Right atrium auricular region (tissue), 2 donors: ENCODE results near the gene PLAC8. TPM values are rescaled to one million over a fixed set of nuclear protein-coding genes. Genes with fewer than 3 reads are reported as not detected.
"Not testable (repeated sequence)": the region's sequence is repeated elsewhere in the genome, so short reads cannot be mapped to it uniquely, and the experiment has no call there.

Experiments
- DNase-seq: peaks from one replicate; pipeline ENCODE4 v3.0.0-alpha.2; 2019; ENCODE audit warnings: low spot score
- H3K27ac ChIP-seq, 2 donors: fragments of 200-600 bp; sonication (generic); 1 replicate in 1 of 2; 2 replicates in 1 of 2; pipeline ENCODE4 v1.5.1; 2016 to 2019
- H3K27me3 ChIP-seq, 2 donors: fragments of 200-600 bp; sonication (generic); one replicate each; pipeline versions ENCODE4 v1.5.1 to v1.6.0; 2017 to 2019
- H3K36me3 ChIP-seq: fragments of 200-600 bp; sonication (generic); one replicate; pipeline ENCODE4 v1.5.1; 2016
- H3K4me1 ChIP-seq, 2 donors: fragments of 200-600 bp; sonication (generic); one replicate each; pipeline versions ENCODE4 v1.5.1 to v1.6.0; 2017 to 2019
- H3K4me3 ChIP-seq, 2 donors: fragments of 200-600 bp; sonication (generic); 1 replicate in 1 of 2; 2 replicates in 1 of 2; pipeline ENCODE4 v1.5.1; 2017 to 2019; ENCODE audit warnings: mild to moderate bottlenecking in 1 of 2, moderate library complexity in 1 of 2
- H3K9me3 ChIP-seq, 2 donors: fragments of 200-600 bp; sonication (generic); one replicate each; pipeline ENCODE4 v1.5.1; 2019
- CTCF ChIP-seq, 2 donors: fragments of 200-600 bp; sonication (generic); IDR thresholded peaks; one replicate each; pipeline ENCODE4 v1.5.1; 2019; ENCODE audit warnings: antibody characterized with exemption in 2 of 2
- total RNA-seq, 2 donors: library from RNA; depleted of rRNA; stranded (reverse); fragments of >200 nt; gene quantifications; one replicate each; pipeline ENCODE4 v1.1.0, GENCODE V29; 2016

PLAC8 gene
- total RNA-seq, 2 donors from 2014 or later, result 0.48 to 2.1 TPM

DNA sequence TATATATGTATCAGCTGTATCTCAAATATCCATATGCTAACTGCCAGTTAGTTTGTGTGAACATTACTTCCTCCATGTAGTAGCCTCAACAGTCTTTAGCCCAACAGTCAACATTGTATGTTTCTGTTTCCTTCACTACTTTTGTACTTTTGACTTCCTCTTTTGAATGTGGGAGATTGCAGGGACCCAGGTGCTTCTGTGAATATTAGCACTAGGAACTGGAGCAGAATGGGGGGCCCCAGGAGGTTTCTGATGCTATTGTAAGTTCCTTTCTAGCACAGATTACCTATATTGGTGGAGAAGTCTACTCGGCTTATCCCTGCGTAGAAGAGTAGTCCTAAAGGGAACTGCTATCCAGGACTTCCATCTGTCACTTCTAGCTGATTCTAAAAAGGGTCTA is 2.3 kb downstream of the PLAC8 start:
- no peak for TF ChIP-seq CTCF (IDR thresholded peaks at IDR 0.05)
- Histone ChIP-seq H3K4me1 (peaks cover 0 to 11% of the 10 kb centered on the region in 2 donors), H3K9me3 (no peaks in the 10 kb centered on the region), H3K27me3 (no peaks in the 10 kb centered on the region), H3K36me3 (no peaks in the 10 kb centered on the region), H3K4me3 (no peak overlapping the region), H3K27ac (no peak overlapping the region)
- DNase-seq, result no peak

- H3K9me3 ChIP-seq, H3K4me3 ChIP-seq, H3K36me3 ChIP-seq, DNase-seq, H3K27me3 ChIP-seq, H3K27ac ChIP-seq: not testable (repeated sequence)
- H3K4me1 ChIP-seq, result peaks cover 0 to 11% of the 10 kb centered on the region in 2 donors
Measured at GRCh38 chr4:83111751-83112141, 2.8 kb downstream of the PLAC8 start.

GRCh38 chr4:83110970-83111750 is 3.4 kb downstream of the PLAC8 start:
- Histone ChIP-seq H3K27ac (no peak overlapping the region), H3K4me3 (no peak overlapping the region), H3K36me3 (no peaks in the 10 kb centered on the region), H3K27me3 (no peaks in the 10 kb centered on the region), H3K9me3 (no peaks in the 10 kb centered on the region), H3K4me1 (peaks cover 0 to 11% of the 10 kb centered on the region in 2 donors)
- TF ChIP-seq CTCF (IDR thresholded peaks at IDR 0.05), result no peak
- no peak for DNase-seq

DNA sequence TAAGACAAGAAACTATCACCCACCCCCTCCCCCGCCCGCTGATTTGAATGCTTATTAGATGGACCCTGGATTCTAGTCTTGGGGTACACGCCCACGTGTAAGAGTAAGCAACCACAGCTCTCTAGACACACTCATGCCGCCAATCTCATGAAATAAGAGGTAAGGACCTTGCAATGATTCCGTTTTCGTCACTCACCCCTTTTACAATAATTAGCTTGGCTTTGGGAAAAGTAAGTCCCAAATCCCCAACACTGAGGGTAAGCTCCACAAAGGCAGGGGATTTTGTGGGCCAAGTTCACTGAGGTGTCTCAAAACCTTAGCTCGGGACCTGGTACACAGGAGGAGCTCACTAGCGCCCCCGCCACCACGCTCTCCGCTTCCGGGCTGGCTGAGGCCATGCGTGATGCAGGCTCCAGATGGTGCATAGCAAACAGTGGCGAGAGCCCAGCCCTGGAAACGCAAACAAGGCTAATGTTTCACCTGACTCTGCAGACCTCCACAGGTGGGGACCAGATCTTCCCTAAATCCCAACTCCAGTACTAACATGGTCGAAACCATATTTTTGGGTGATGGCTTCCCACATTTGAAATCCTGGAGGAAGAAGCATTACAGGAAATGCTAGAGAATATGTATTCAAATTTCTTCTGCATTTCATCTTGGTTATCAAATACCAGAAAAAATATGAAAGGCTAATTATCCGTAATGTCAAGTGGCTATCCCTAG is 4.1 kb downstream of the PLAC8 start:
- DNase-seq, result peak; percentile 85
- Histone ChIP-seq H3K4me1 (peaks cover 0 to 11% of the 10 kb centered on the region in 2 donors), H3K27ac (peak overlapping the region in 1 of 2 donors; percentile 39), H3K9me3 (no peaks in the 10 kb centered on the region), H3K4me3 (peak overlapping the region; percentile 39 to 64), H3K27me3 (no peaks in the 10 kb centered on the region), H3K36me3 (no peaks in the 10 kb centered on the region)
- TF ChIP-seq CTCF (IDR thresholded peaks at IDR 0.05), result peak; percentile 59 to 68

DNA sequence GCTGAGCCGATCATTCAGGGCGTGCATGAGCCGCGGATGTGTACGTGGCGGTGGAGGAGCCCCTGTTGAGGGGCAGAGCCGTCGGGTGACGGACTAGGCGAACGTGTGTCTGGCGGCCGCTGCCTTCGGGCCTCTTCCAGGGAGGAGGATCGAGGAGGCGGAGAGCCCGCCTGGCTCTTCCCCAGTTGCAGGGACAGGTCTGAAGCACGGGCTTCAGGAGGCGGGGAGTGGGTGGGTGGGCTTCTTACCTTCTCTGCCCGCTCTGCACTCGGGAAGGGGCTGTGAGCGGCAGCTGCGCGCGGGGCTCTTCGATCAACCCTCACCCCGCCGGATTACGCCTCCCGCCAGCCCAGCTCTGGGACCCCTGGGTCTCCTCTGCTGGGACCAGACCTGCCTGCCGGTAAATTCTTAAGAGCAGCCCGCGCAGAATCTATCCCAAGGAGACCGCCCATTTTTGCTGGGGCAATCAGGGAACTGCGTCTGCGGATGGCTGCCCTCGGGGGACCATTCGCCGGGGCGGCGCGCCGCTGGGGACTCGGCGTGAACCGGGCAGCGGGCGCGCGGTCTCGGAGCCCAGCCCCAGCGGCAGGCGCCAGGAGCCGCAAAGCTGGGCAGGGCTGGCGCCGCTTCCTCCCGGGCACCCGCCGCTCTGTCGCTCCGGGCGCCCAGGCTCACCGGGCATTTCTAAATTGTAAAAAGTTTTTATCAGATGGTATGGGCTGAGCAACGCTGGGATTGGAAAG is 4.9 kb downstream of the PLAC8 start:
- Histone ChIP-seq H3K4me1 (peaks cover 0 to 11% of the 10 kb centered on the region in 2 donors), H3K27me3 (no peaks in the 10 kb centered on the region), H3K36me3 (no peaks in the 10 kb centered on the region), H3K27ac (peak overlapping the region in 1 of 2 donors; percentile 39), H3K4me3 (peak overlapping the region; percentile 39 to 64), H3K9me3 (no peaks in the 10 kb centered on the region)
- no peak for DNase-seq
- TF ChIP-seq CTCF (IDR thresholded peaks at IDR 0.05), result no peak
